SU-DHL-6 (cell line): ENCODE results near the gene F3.

Source experiments
- CTCF ChIP-seq: fragments of 200-600 bp; sonication (generic); IDR thresholded peaks from one replicate; pipeline ENCODE4 v1.5.1; 2017; ENCODE audit warnings: antibody characterized with exemption, mild to moderate bottlenecking, low read length, moderate library complexity; ENCODE audit not compliant: insufficient read depth, poor library complexity, severe bottlenecking
- EZH2phosphoT487 ChIP-seq: fragments of 200-600 bp; sonication (generic), shearing (Covaris generic); conservative IDR thresholded peaks from 2 replicates; pipeline ENCODE4 v1.6.1; 2018; ENCODE audit warnings: mild to moderate bottlenecking, antibody characterized with exemption, low read length, moderate library complexity, mixed read lengths

DNA sequence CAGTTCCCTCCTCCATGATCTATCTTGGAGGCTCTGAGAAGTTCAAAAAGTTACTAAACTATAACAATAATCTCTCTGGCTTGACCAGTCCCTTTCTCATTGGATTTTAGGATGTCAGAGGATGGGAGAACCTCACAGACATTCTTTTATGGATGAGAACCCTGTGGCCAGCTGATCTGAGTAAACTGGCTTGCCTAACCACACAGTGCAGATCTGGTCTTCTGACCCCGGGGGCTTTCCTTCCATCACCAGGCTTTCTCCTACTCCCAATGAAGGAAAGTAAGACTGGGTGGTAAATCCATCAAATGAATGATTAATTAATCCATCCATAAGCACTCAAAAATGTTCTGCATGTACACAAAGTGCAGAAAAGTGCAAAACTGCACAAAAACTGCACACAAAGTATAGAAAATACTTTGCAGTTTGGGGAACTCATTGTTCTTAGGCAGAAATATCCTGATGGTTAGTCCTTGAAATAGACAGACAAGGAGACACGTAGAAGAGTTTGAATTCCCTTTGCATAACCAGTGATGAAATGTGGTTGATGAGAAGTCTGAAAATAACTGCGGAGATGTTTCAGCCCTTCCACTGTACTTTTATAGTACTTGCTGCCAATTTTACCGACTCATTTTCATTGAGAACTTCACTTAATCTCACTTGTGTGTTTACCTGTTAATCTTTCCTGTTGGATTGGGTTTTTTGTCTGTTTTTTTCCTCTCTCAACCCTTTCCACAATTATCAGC is 2.5 kb upstream of the F3 start:
- no peak for TF ChIP-seq CTCF
- TF ChIP-seq EZH2phosphoT487, result no peak
